ENCODE measurements around the gene COPS2. TPM values are rescaled to one million over a fixed set of nuclear protein-coding genes. Genes with fewer than 3 reads are reported as not detected.

Gene COPS2
- total and polyA plus RNA-seq, 2 of the 13 experiments (the other 11 are each of a cell fraction or from before 2014, with no cell fraction given): 37.8 to 66.3 TPM

GRCh38 chr15:49154359-49154758, 1.0 kb downstream of the COPS2 start:
- DNase-seq (ENCODE audit: low spot score) (no peak), ATAC-seq (no peak), FAIRE-seq (no peak)
- Histone ChIP-seq H3K36me3 (replicated peaks in 1 of 2; ENCODE audit: control insufficient read depth in 1 of 2, insufficient read depth in 2 of 2, low read length in 2 of 2) (no peaks in the 10 kb centered on the region), H3K4me2 (ENCODE audit: low read depth, low read length) (peak overlapping the region; percentile 84), H4K20me1 (ENCODE audit: insufficient read depth, low read length) (peaks cover 24% of the 10 kb centered on the region), H2AFZ (ENCODE audit: low read length) (no peak overlapping the region), H3K79me2 (ENCODE audit: insufficient read depth, low read length) (peaks cover 72% of the 10 kb centered on the region), H3K9me3 (ENCODE audit: low read length) (no peaks in the 10 kb centered on the region), H3K9ac (ENCODE audit: insufficient read depth, low read depth, low read length) (peak overlapping the region; percentile 88), H3K27me3 (ENCODE audit: control insufficient read depth in 1 of 2, insufficient read depth in 2 of 2, low read length in 2 of 2) (no peaks in the 10 kb centered on the region; a peak in 1 of 5 replicates), H3K4me3 (replicated peaks in 1 of 3; ENCODE audit: insufficient read depth in 1 of 3, low read depth in 2 of 3, low read length in 3 of 3) (peak overlapping the region; percentile 68 to 86 (median 82)), H3K4me1 (ENCODE audit: insufficient read depth, low read length) (peaks cover 31% of the 10 kb centered on the region), H3K27ac (ENCODE audit: extremely low read length, insufficient read depth, low read length) (peak overlapping the region; percentile 76)
- no peak for TF ChIP-seq RARA (CRISPR knock-in tag; IDR thresholded peaks at IDR 0.05)
- TF ChIP-seq MXD4 (CRISPR knock-in tag; IDR thresholded peaks at IDR 0.05): no peak
- no peak for TF ChIP-seq NFATC3 (CRISPR knock-in tag; IDR thresholded peaks at IDR 0.05)
- no peak for TF ChIP-seq ZBTB21 (CRISPR knock-in tag; IDR thresholded peaks at IDR 0.05)
- TF ChIP-seq NRL (CRISPR knock-in tag; IDR thresholded peaks at IDR 0.05; ENCODE audit: borderline replicate concordance): no peak
- intact Hi-C loops (cut with micrococcal nuclease; ENCODE audit: unreplicated experiment): loop anchor here (2.0 kb wide), 2 partner anchors 16 to 70 kb away; partner anchors contain the start of gene GALK2
- in situ Hi-C loops (cut with HindIII; ENCODE audit: extremely low pct_ligation_motif_present, low pct_unique_long_range_greater_than_20kb): no loop called here
- WGBS (ENCODE audit: low lambda C conversion rate): under 1% methylated on average over 8 of the region's 8 CpGs
- ChIA-PET POLR2A (interaction anchor here (3.7 kb wide), 1 partner anchor 16 kb away, joined by 40 read pairs; the partner anchor contains the start of gene GALK2), CTCF (ENCODE audit: low intra/inter-chr PET ratio, low total read pairs) (no interaction called here)
- no TSS peak for BruUV-seq (replicated peaks)

- WGBS (ENCODE audit: low lambda C conversion rate): 91% methylated on average over 9 of the region's 9 CpGs
- Histone ChIP-seq H3K9ac (ENCODE audit: insufficient read depth, low read depth, low read length) (no peak overlapping the region), H3K27ac (ENCODE audit: extremely low read length, insufficient read depth, low read length) (no peak overlapping the region), H2AFZ (ENCODE audit: low read length) (no peak overlapping the region), H3K9me3 (ENCODE audit: low read length) (no peaks in the 10 kb centered on the region), H3K4me2 (ENCODE audit: low read depth, low read length) (peak overlapping the region; percentile 84), H3K79me2 (ENCODE audit: insufficient read depth, low read length) (peaks cover 85% of the 10 kb centered on the region), H4K20me1 (ENCODE audit: insufficient read depth, low read length) (peaks cover 30% of the 10 kb centered on the region), H3K4me1 (ENCODE audit: insufficient read depth, low read length) (peaks cover 27% of the 10 kb centered on the region), H3K27me3 (ENCODE audit: control insufficient read depth in 1 of 2, insufficient read depth in 2 of 2, low read length in 2 of 2) (no peaks in the 10 kb centered on the region; a peak in 1 of 5 replicates), H3K4me3 (replicated peaks in 1 of 3; ENCODE audit: insufficient read depth in 1 of 3, low read depth in 2 of 3, low read length in 3 of 3) (peak overlapping the region in 2 of 3 experiments; percentile 13 to 68; a peak in 2 of 6 replicates), H3K36me3 (replicated peaks in 1 of 2; ENCODE audit: control insufficient read depth in 1 of 2, insufficient read depth in 2 of 2, low read length in 2 of 2) (no peaks in the 10 kb centered on the region; a peak in 1 of 5 replicates)
- DNase-seq (ENCODE audit: low spot score) (no peak), ATAC-seq (no peak), FAIRE-seq (no peak)
- intact Hi-C loops (cut with micrococcal nuclease; ENCODE audit: unreplicated experiment) (no loop called here), in situ Hi-C loops (cut with HindIII; ENCODE audit: extremely low pct_ligation_motif_present, low pct_unique_long_range_greater_than_20kb) (no loop called here)
- 0 out of 2 replicates have a peak, but pooled peaks have one; percentile 14 for TF ChIP-seq ZNF121 (CRISPR knock-in tag; IDR thresholded peaks at IDR 0.05)
- TF ChIP-seq HMG20A (CRISPR knock-in tag; IDR thresholded peaks at IDR 0.05; ENCODE audit: borderline replicate concordance): no peak
- BruUV-seq (replicated peaks): no TSS peak
- CTCF ChIA-PET (ENCODE audit: low intra/inter-chr PET ratio, low total read pairs): no interaction called here
- POLR2A ChIA-PET: interaction anchor here (1.6 kb wide), 1 partner anchor 17 kb away, joined by 5 read pairs; the partner anchor contains the start of gene GALK2
Observed at GRCh38 chr15:49152552-49153312, 2.7 kb downstream of the COPS2 start.

All from HepG2 (cell line).